ENCODE data around the gene CAND1. TPM values are rescaled to one million over a fixed set of nuclear protein-coding genes. Genes with fewer than 3 reads are reported as not detected.

The CAND1 gene
- total RNA-seq, 1 experiment from 2014 or later, result 230 TPM

- H3K14ac ChIP-seq (ENCODE audit: insufficient read depth, low read length), result no peak overlapping the region
- no peak overlapping the region for H3K18ac ChIP-seq (ENCODE audit: insufficient read length, low read depth, low read length)
- H3K79me2 ChIP-seq (ENCODE audit: insufficient read depth, low read length), result no peaks in the 10 kb centered on the region
- Mint-ChIP-seq H3K9me3 (peaks cover 9 to 10% of the 10 kb centered on the region in 2 experiments), H3K27me3 (ENCODE audit: low read depth) (no peaks in the 10 kb centered on the region), H3K4me1 (no peaks in the 10 kb centered on the region), H3K27ac (no peak overlapping the region), H3K4me3 (no peak overlapping the region), H3K36me3 (ENCODE audit: insufficient read depth in 1 of 3, low read depth in 3 of 3) (peaks cover 37 to 74% (median 66%) of the 10 kb centered on the region in 3 experiments)
- no peak overlapping the region for H3K4ac ChIP-seq (ENCODE audit: low read depth, low read length)
- H3T11ph ChIP-seq (ENCODE audit: low read length), result no peak overlapping the region
- no peak overlapping the region for H2BK120ac ChIP-seq (ENCODE audit: low read depth, low read length, poor library complexity, severe bottlenecking)
- no peak overlapping the region for H3K9ac ChIP-seq (ENCODE audit: extremely low read depth, insufficient read length, low read length)
- H3K27ac ChIP-seq (ENCODE audit: insufficient read length, low read depth, low read length), result no peak overlapping the region
- no peak overlapping the region for H4K91ac ChIP-seq (ENCODE audit: insufficient read length, low read depth, low read length)
- no peaks in the 10 kb centered on the region for H3K79me1 ChIP-seq (ENCODE audit: insufficient read depth, low read depth, low read length, poor library complexity, severe bottlenecking)
- H4K8ac ChIP-seq (replicated peaks; ENCODE audit: insufficient read length, low read depth, low read length), result no peak overlapping the region
- no peak overlapping the region for H2BK15ac ChIP-seq (ENCODE audit: low read depth, low read length)
- no peak overlapping the region for H2BK20ac ChIP-seq (ENCODE audit: low read depth, low read length, poor library complexity, severe bottlenecking)
- WGBS (ENCODE audit: extremely low coverage, insufficient read length, low lambda C conversion rate), result no CpG with 5 or more reads among the region's 3 CpGs
- H3K4me2 ChIP-seq (ENCODE audit: insufficient read depth, insufficient read length, low read length), result no peak overlapping the region
- H3K4me1 ChIP-seq (ENCODE audit: insufficient read depth, low read length), result no peaks in the 10 kb centered on the region
- H4K20me1 ChIP-seq (ENCODE audit: control insufficient read depth, insufficient read depth, insufficient read length), result no peaks in the 10 kb centered on the region
- no peak for TF ChIP-seq CTCF (conservative IDR thresholded peaks at IDR 0.05)
- no peak for DNase-seq
- no peak overlapping the region for H4K5ac ChIP-seq (ENCODE audit: insufficient read length, low read depth, low read length)
- H3K9me3 ChIP-seq (ENCODE audit: control insufficient read depth, low read depth, low read length), result no peaks in the 10 kb centered on the region
- H3K56ac ChIP-seq (ENCODE audit: insufficient read length, low read depth, low read length), result no peak overlapping the region
- no peak overlapping the region for H2BK12ac ChIP-seq (ENCODE audit: insufficient read length, low read depth, low read length)
- no peak overlapping the region for H2BK5ac ChIP-seq (ENCODE audit: insufficient read length, low read length)
- no peaks in the 10 kb centered on the region for H3K23me2 ChIP-seq (ENCODE audit: insufficient read length, low read depth, low read length, poor library complexity, severe bottlenecking)
- H2AK5ac ChIP-seq (ENCODE audit: insufficient read length, low read length), result no peak overlapping the region
- H3K27me3 ChIP-seq (ENCODE audit: insufficient read depth, low read length), result no peaks in the 10 kb centered on the region
- no peak overlapping the region for H2AFZ ChIP-seq (ENCODE audit: low read length)
- H3K23ac ChIP-seq (ENCODE audit: insufficient read length, low read depth, low read length), result no peak overlapping the region
Measured at GRCh38 chr12:67318786-67319185, 49.6 kb downstream of the CAND1 start.

Measured in H9 (cell line).